GM12864 (cell line): Measurements from ENCODE around the gene PHLDA1.

Experiments used
- DNase-seq: peaks from one replicate; pipeline ENCODE4 v3.0.0-alpha.2; 2011; ENCODE audit warnings: low read depth
- H3K4me3 ChIP-seq: 2 replicates; pipeline ENCODE4 v1.5.1; 2011; ENCODE audit warnings: mild to moderate bottlenecking, low read depth, low read length, control low read depth
- TF ChIP-seq, protein P1 (sequence below): IDR thresholded peaks from 2 replicates; pipeline ENCODE4 v1.5.1; 2011; ENCODE audit warnings: low read depth, mild to moderate bottlenecking, moderate library complexity, low read length, control low read depth, inconsistent platforms; ENCODE audit errors: missing control alignments

PHLDA1 gene

DNA sequence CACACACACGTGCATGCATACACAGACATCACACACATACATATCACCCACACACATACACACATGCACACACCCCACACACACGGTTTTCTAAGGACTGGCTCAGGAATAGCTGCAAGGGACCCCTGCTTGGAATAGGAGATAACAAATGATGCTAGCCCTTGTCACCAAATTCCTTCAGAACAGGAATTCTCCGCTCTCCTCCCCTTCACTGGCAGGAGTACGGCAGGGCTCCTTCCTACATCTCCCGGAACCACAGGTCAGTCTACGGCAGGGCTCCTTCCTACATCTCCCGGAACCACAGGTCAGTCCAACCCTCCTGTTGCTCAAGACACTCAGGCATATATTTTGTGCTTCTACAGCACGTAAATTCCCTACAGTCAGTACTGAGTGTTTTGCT is 23.9 kb downstream of the PHLDA1 start:
- no peak for DNase-seq
- H3K4me3 ChIP-seq = no peak overlapping the region
- TF ChIP-seq, protein P1, sequence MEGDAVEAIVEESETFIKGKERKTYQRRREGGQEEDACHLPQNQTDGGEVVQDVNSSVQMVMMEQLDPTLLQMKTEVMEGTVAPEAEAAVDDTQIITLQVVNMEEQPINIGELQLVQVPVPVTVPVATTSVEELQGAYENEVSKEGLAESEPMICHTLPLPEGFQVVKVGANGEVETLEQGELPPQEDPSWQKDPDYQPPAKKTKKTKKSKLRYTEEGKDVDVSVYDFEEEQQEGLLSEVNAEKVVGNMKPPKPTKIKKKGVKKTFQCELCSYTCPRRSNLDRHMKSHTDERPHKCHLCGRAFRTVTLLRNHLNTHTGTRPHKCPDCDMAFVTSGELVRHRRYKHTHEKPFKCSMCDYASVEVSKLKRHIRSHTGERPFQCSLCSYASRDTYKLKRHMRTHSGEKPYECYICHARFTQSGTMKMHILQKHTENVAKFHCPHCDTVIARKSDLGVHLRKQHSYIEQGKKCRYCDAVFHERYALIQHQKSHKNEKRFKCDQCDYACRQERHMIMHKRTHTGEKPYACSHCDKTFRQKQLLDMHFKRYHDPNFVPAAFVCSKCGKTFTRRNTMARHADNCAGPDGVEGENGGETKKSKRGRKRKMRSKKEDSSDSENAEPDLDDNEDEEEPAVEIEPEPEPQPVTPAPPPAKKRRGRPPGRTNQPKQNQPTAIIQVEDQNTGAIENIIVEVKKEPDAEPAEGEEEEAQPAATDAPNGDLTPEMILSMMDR = no peak

DNA sequence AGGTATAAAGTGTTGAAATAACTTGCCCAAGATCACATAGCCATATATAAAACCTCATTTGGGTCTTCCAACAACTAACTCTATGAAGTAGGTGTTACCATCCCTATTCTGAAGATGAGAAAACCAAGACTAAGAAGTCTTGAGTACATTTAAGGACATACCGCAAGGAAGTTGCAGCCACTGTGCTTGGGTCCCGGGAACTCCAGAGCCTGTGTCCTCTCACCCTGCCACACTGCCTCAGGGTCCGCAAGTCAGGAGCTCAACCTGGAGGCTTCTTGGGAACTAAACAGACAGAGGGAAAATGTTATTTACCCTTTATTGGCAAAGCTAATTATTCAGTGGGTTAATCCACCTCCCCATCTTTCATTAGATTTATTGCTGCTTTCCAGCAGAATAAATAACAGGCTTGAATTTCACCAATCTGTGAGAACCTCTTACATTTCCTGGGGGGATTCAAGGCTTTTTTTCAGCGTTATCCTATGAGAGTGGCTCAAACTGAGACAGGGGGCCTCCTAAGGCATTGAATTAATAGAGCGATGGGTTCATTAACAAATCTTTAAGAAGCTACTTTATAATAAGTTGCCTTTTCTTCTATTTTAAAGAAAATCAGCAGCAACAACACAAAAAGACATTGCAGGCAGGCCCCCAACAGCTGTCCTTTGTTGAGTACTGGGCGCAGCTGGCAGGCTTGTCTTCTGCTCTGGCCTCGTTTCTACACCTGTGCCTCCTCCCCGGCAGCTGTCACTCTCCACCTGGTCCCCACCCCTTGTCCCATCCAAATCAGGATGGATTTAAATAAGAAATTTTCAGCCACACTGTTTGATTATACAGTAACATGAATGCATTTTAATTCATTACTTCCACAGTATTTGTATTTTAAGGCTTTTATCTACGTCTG is 25.3 kb downstream of the PHLDA1 start:
- TF ChIP-seq, protein P1 = no peak
- no peak for DNase-seq
- no peak overlapping the region for H3K4me3 ChIP-seq

DNA sequence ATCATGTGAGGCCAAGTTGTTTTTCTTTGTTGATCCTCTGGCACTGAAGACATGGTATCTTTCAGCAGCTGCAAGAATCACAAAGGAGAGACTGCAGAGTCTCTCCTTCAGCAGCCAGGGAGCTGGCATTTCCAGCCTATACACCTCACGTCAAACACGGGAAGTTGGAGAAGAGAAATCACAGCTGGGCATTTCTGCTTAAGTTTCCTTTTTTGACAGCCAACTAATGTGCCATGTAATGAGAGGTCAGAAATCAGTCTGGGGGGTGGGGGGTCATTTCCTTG is 28.3 kb downstream of the PHLDA1 start:
- H3K4me3 ChIP-seq = no peak overlapping the region
- TF ChIP-seq, protein P1 = no peak
- no peak for DNase-seq

DNA sequence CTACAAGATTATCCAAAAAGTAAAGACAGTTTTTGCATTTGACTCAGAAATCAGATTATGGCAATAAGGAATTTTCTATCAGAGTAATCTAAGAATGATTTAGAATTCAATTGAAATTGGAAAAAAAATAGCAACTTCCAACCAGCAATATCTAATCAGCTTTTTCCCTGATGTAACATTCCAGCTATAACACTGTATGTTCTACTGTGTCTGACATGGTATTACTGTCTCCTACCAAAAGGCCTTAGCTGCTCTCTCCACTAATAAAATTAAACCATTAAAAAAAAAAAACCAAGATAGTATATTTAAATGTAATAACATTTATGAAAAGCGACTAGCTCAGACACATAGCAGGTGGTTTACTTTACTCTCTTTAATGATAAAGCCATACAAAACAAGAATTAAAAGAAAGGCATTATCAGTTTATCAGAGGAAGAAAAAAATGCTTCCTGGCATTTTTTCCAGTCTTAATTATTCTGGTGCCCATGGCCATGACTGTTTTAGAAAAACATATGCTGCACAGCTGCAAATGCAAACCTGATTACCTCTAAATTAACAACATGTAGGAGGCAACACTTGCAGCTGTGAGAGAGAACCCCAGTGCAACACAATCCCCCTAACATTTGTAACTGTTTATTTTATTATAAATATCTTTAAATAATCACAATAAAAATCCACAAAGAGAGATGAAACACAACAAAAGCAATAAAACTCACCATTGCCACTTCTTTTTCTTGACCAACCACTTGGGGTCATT is 28.8 kb downstream of the PHLDA1 start:
- TF ChIP-seq, protein P1 = no peak
- no peak overlapping the region for H3K4me3 ChIP-seq
- DNase-seq = no peak

DNA sequence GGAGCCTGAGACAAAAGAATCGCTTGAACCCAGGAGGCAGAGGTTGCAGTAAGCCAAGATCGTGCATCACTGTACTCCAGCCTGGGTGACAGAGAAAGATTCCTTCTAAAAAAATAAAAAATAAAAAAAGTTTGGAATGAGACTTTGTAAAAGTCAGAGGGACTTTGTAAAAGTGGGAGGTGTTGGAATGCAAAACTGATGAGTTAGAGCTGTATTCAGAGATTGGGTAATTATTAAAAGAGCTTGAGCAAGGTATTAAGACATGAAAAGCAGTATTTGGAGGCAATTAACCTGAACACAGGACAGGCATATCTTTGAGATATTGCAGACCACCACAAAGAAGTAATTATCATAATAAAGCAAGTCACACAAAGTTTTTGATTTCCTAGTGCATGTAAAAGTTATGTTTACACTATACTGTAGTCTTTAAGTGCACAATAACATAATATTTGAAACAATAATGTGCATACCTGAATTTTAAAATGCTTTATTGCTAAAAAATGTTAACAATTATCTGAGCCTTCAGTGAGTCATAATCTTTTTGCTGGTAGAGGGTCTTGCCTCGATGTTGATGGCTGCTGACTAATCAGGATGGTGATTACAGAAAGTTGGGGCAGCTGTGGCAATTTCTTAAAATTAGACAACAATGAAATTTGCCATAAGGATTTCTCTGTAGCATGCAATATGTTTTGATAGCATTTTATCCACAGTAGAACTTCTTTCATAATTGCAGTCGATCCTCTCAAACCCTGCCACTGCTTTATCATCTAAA is 33.1 kb downstream of the PHLDA1 start:
- no peak for DNase-seq
- TF ChIP-seq, protein P1 = no peak
- no peak overlapping the region for H3K4me3 ChIP-seq

DNA sequence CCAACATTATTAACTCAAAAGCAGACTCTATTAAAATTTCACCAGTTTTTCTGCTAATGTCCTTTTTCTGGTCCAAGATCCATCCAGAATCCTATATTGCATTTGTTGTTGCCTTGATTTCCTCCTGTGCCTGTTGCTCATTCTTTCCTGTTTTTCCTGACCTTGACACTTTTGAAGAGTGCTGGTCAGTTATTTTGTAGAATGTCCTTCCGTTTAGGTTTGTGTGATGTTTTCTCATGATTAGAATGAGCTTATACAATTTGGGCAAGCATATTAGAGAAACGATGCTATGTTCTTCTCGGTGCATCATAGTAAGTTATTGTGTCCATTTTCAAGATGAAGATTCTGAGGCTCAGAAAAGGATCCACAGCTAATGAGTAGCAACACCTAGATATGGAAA is 33.9 kb downstream of the PHLDA1 start:
- no peak for DNase-seq
- TF ChIP-seq, protein P1 = no peak
- no peak overlapping the region for H3K4me3 ChIP-seq
